IPS-18a (cell line): ENCODE data around the gene GCNT2.

ENCODE experiments used
- H3K27ac ChIP-seq: one replicate; pipeline ENCODE4 v1.5.1; 2013; ENCODE audit warnings: low read length
- H3K27me3 ChIP-seq: one replicate; pipeline ENCODE4 v1.6.1; 2013; ENCODE audit warnings: mild to moderate bottlenecking, low read length; ENCODE audit not compliant: control insufficient read depth, insufficient read depth
- H3K36me3 ChIP-seq: one replicate; pipeline ENCODE4 v1.6.1; 2013; ENCODE audit warnings: low read depth, low read length; ENCODE audit not compliant: control insufficient read depth
- H3K4me1 ChIP-seq: one replicate; pipeline ENCODE4 v1.6.1; 2013; ENCODE audit warnings: low read depth, low read length; ENCODE audit not compliant: control insufficient read depth
- H3K4me3 ChIP-seq: one replicate; pipeline ENCODE4 v1.5.1; 2013; ENCODE audit warnings: low read length
- H3K9ac ChIP-seq: one replicate; pipeline ENCODE4 v1.6.1; 2013; ENCODE audit warnings: mild to moderate bottlenecking, low read length, moderate library complexity
- H3K9me3 ChIP-seq: one replicate; pipeline ENCODE4 v1.6.1; 2013; ENCODE audit warnings: low read depth, low read length; ENCODE audit not compliant: control insufficient read depth

GCNT2 gene

GRCh38 chr6:10532392-10532791 is 11.2 kb downstream of the GCNT2 start:
- Histone ChIP-seq H3K4me1 (no peaks in the 10 kb centered on the region), H3K9ac (no peak overlapping the region), H3K36me3 (no peaks in the 10 kb centered on the region), H3K4me3 (no peak overlapping the region), H3K27me3 (no peaks in the 10 kb centered on the region), H3K27ac (no peak overlapping the region), H3K9me3 (no peaks in the 10 kb centered on the region)

- Histone ChIP-seq H3K9ac (no peak overlapping the region), H3K4me3 (no peak overlapping the region)
Measured at GRCh38 chr6:10534419-10534762, 13.2 kb downstream of the GCNT2 start.

GRCh38 chr6:10535193-10535592 is 14.0 kb downstream of the GCNT2 start:
- H3K36me3 ChIP-seq = no peaks in the 10 kb centered on the region
- H3K9ac ChIP-seq = no peak overlapping the region
- no peaks in the 10 kb centered on the region for H3K4me1 ChIP-seq
- no peaks in the 10 kb centered on the region for H3K9me3 ChIP-seq
- no peak overlapping the region for H3K4me3 ChIP-seq
- H3K27ac ChIP-seq = no peak overlapping the region
- no peaks in the 10 kb centered on the region for H3K27me3 ChIP-seq

More at GRCh38 chr6:10534419-10534762, 13.2 kb downstream of the GCNT2 start:
- Histone ChIP-seq H3K27ac (no peak overlapping the region), H3K9me3 (no peaks in the 10 kb centered on the region), H3K27me3 (no peaks in the 10 kb centered on the region), H3K4me1 (no peaks in the 10 kb centered on the region), H3K36me3 (no peaks in the 10 kb centered on the region)

GRCh38 chr6:10537726-10538125 is 16.6 kb downstream of the GCNT2 start:
- no peak overlapping the region for H3K27ac ChIP-seq
- H3K4me1 ChIP-seq = no peaks in the 10 kb centered on the region
- H3K9me3 ChIP-seq = no peaks in the 10 kb centered on the region
- H3K27me3 ChIP-seq = no peaks in the 10 kb centered on the region
- H3K9ac ChIP-seq = no peak overlapping the region
- H3K4me3 ChIP-seq = no peak overlapping the region
- no peaks in the 10 kb centered on the region for H3K36me3 ChIP-seq

- H3K27me3 ChIP-seq = no peaks in the 10 kb centered on the region
- H3K9ac ChIP-seq = no peak overlapping the region
- no peaks in the 10 kb centered on the region for H3K4me1 ChIP-seq
- H3K27ac ChIP-seq = no peak overlapping the region
- H3K36me3 ChIP-seq = no peaks in the 10 kb centered on the region
- H3K4me3 ChIP-seq = no peak overlapping the region
- no peaks in the 10 kb centered on the region for H3K9me3 ChIP-seq
Measured at GRCh38 chr6:10540073-10540746, 19.1 kb downstream of the GCNT2 start.

- Histone ChIP-seq H3K27ac (no peak overlapping the region), H3K4me3 (no peak overlapping the region)
Measured at GRCh38 chr6:10541591-10541990, 20.4 kb downstream of the GCNT2 start.

GRCh38 chr6:10542213-10542612 is 21.1 kb downstream of the GCNT2 start:
- no peaks in the 10 kb centered on the region for H3K4me1 ChIP-seq
- no peaks in the 10 kb centered on the region for H3K27me3 ChIP-seq
- H3K27ac ChIP-seq = no peak overlapping the region
- no peaks in the 10 kb centered on the region for H3K9me3 ChIP-seq
- no peak overlapping the region for H3K4me3 ChIP-seq
- no peaks in the 10 kb centered on the region for H3K36me3 ChIP-seq
- H3K9ac ChIP-seq = no peak overlapping the region

More at GRCh38 chr6:10541591-10541990, 20.4 kb downstream of the GCNT2 start:
- no peaks in the 10 kb centered on the region for H3K4me1 ChIP-seq
- no peaks in the 10 kb centered on the region for H3K36me3 ChIP-seq
- H3K9me3 ChIP-seq = no peaks in the 10 kb centered on the region
- H3K27me3 ChIP-seq = no peaks in the 10 kb centered on the region
- no peak overlapping the region for H3K9ac ChIP-seq

- H3K27ac ChIP-seq = no peak overlapping the region
- H3K9me3 ChIP-seq = no peaks in the 10 kb centered on the region
- no peak overlapping the region for H3K4me3 ChIP-seq
- no peaks in the 10 kb centered on the region for H3K4me1 ChIP-seq
- H3K36me3 ChIP-seq = no peaks in the 10 kb centered on the region
- no peak overlapping the region for H3K9ac ChIP-seq
- no peaks in the 10 kb centered on the region for H3K27me3 ChIP-seq
Measured at GRCh38 chr6:10543488-10543887, 22.3 kb downstream of the GCNT2 start.

GRCh38 chr6:10545482-10545881 is 24.3 kb downstream of the GCNT2 start:
- Histone ChIP-seq H3K9ac (no peak overlapping the region), H3K36me3 (no peaks in the 10 kb centered on the region), H3K4me1 (no peaks in the 10 kb centered on the region), H3K4me3 (no peak overlapping the region), H3K27ac (no peak overlapping the region), H3K9me3 (no peaks in the 10 kb centered on the region), H3K27me3 (no peaks in the 10 kb centered on the region)

GRCh38 chr6:10547809-10548208 is 26.7 kb downstream of the GCNT2 start:
- Histone ChIP-seq H3K27ac (no peak overlapping the region), H3K9me3 (no peaks in the 10 kb centered on the region), H3K4me1 (no peaks in the 10 kb centered on the region), H3K36me3 (no peaks in the 10 kb centered on the region), H3K27me3 (no peaks in the 10 kb centered on the region), H3K4me3 (no peak overlapping the region), H3K9ac (no peak overlapping the region)

GRCh38 chr6:10550764-10551163 is 29.6 kb downstream of the GCNT2 start:
- no peak overlapping the region for H3K9ac ChIP-seq
- H3K27me3 ChIP-seq = no peaks in the 10 kb centered on the region
- H3K4me3 ChIP-seq = no peak overlapping the region
- no peak overlapping the region for H3K27ac ChIP-seq
- H3K4me1 ChIP-seq = peaks cover 14% of the 10 kb centered on the region
- H3K36me3 ChIP-seq = no peaks in the 10 kb centered on the region
- no peaks in the 10 kb centered on the region for H3K9me3 ChIP-seq

GRCh38 chr6:10552270-10552810 is 31.2 kb downstream of the GCNT2 start:
- Histone ChIP-seq H3K36me3 (no peaks in the 10 kb centered on the region), H3K4me1 (peaks cover 18% of the 10 kb centered on the region), H3K9ac (no peak overlapping the region), H3K9me3 (no peaks in the 10 kb centered on the region), H3K27me3 (no peaks in the 10 kb centered on the region), H3K27ac (no peak overlapping the region), H3K4me3 (no peak overlapping the region)
